Stimulated activated naive B cell treated with anti-CD40 and anti-IgM and Interleukin-4, amounts not matched to agents 10 μg/mL and 1 μg/mL and 100 μg/mL, for 72 hours (primary cell): ENCODE data around the gene RIMBP2.

Experiments used
- ATAC-seq, 2 donors: fragments of 150-1000 bp; cut with Tn5 transposase; replicated peaks; 2 replicates each; pipeline ENCODE4 v1.10.0; 2021; ENCODE audit warnings: moderate library complexity in 1 of 2
- DNase-seq: peaks from one replicate; pipeline ENCODE4 v3.0.0; 2021
- H3K27ac Mint-ChIP-seq: one replicate; pipeline ENCODE4 v1.8.0; 2022; ENCODE audit warnings: mild to moderate bottlenecking, mixed read lengths
- H3K27me3 Mint-ChIP-seq, 2 donors: one replicate each; pipeline ENCODE4 v1.8.0; 2022; ENCODE audit warnings: mixed read lengths in 2 of 2
- H3K36me3 Mint-ChIP-seq, 2 donors: one replicate each; pipeline ENCODE4 v1.8.0; 2022; ENCODE audit warnings: mixed read lengths in 2 of 2, mild to moderate bottlenecking in 1 of 2
- H3K4me1 Mint-ChIP-seq, 2 donors: one replicate each; pipeline ENCODE4 v1.8.0; 2022; ENCODE audit warnings: mixed read lengths in 2 of 2, mild to moderate bottlenecking in 1 of 2
- H3K4me3 Mint-ChIP-seq, 2 donors: one replicate each; pipeline ENCODE4 v1.8.0; 2022; ENCODE audit warnings: mild to moderate bottlenecking in 2 of 2, mixed read lengths in 2 of 2, moderate library complexity in 1 of 2
- H3K9me3 Mint-ChIP-seq, 2 donors: one replicate each; pipeline ENCODE4 v1.8.0; 2022; ENCODE audit warnings: mixed read lengths in 2 of 2, mild to moderate bottlenecking in 1 of 2

Gene RIMBP2

GRCh38 chr12:130460611-130461446 lies 255.3 kb downstream of the RIMBP2 start:
- H3K9me3 Mint-ChIP-seq: peaks cover 0 to 3% of the 10 kb centered on the region in 2 donors
- DNase-seq (no peak), ATAC-seq (no peak)
- no peaks in the 10 kb centered on the region for H3K36me3 Mint-ChIP-seq
- H3K27ac Mint-ChIP-seq: no peak overlapping the region
- H3K4me3 Mint-ChIP-seq: no peak overlapping the region
- H3K4me1 Mint-ChIP-seq: no peaks in the 10 kb centered on the region
- no peaks in the 10 kb centered on the region for H3K27me3 Mint-ChIP-seq

- ATAC-seq: no peak
- no peaks in the 10 kb centered on the region for H3K36me3 Mint-ChIP-seq
- peaks cover 0 to 3% of the 10 kb centered on the region in 2 donors for H3K9me3 Mint-ChIP-seq
- H3K4me1 Mint-ChIP-seq: no peaks in the 10 kb centered on the region
- H3K27me3 Mint-ChIP-seq: no peaks in the 10 kb centered on the region
- no peak overlapping the region for H3K4me3 Mint-ChIP-seq
- no peak overlapping the region for H3K27ac Mint-ChIP-seq
- DNase-seq: no peak
Observed at GRCh38 chr12:130459916-130460315, 256.2 kb downstream of the RIMBP2 start.

- H3K4me3 Mint-ChIP-seq: no peak overlapping the region
- no peaks in the 10 kb centered on the region for H3K27me3 Mint-ChIP-seq
- no peaks in the 10 kb centered on the region for H3K4me1 Mint-ChIP-seq
- no peak for DNase-seq
- no peak for ATAC-seq
- H3K9me3 Mint-ChIP-seq: no peaks in the 10 kb centered on the region
- H3K36me3 Mint-ChIP-seq: no peaks in the 10 kb centered on the region
- H3K27ac Mint-ChIP-seq: no peak overlapping the region
Observed at GRCh38 chr12:130458341-130458740, 257.8 kb downstream of the RIMBP2 start.

DNA sequence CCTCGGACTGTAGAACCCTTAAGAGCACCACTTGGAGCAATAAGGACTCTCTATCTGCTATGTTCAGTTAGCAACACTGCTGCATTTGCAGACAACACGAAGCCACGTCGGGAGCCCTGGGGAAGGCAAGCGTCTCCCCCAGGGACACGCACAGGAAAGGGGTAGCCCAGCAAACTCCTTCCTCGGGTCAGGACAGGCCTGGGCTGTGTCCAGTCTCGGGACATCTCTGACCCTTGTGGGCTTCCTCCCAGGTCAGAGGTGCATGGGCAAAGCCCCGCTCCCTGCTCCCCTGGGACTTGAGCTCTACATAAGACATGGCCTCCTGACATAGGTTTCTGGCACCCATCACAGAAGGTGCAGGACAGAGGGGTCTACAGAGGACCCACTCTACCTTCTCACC lies 258.9 kb downstream of the RIMBP2 start:
- Mint-ChIP-seq H3K4me1 (no peaks in the 10 kb centered on the region), H3K9me3 (no peaks in the 10 kb centered on the region)
- no peak for ATAC-seq

GRCh38 chr12:130456375-130457199 lies 259.5 kb downstream of the RIMBP2 start:
- Mint-ChIP-seq H3K27me3 (no peaks in the 10 kb centered on the region), H3K4me1 (no peaks in the 10 kb centered on the region), H3K36me3 (no peaks in the 10 kb centered on the region), H3K9me3 (no peaks in the 10 kb centered on the region), H3K27ac (no peak overlapping the region), H3K4me3 (no peak overlapping the region)
- ATAC-seq (no peak), DNase-seq (no peak)

More for the DNA sequence above, 258.9 kb downstream of the RIMBP2 start:
- Mint-ChIP-seq H3K27ac (no peak overlapping the region), H3K4me3 (no peak overlapping the region), H3K36me3 (no peaks in the 10 kb centered on the region), H3K27me3 (no peaks in the 10 kb centered on the region)
- no peak for DNase-seq

- no peaks in the 10 kb centered on the region for H3K4me1 Mint-ChIP-seq
- no peak overlapping the region for H3K4me3 Mint-ChIP-seq
- H3K27me3 Mint-ChIP-seq: no peaks in the 10 kb centered on the region
- no peaks in the 10 kb centered on the region for H3K36me3 Mint-ChIP-seq
- H3K9me3 Mint-ChIP-seq: no peaks in the 10 kb centered on the region
- no peak overlapping the region for H3K27ac Mint-ChIP-seq
- DNase-seq (no peak), ATAC-seq (no peak)
Observed at GRCh38 chr12:130455161-130455560, 260.9 kb downstream of the RIMBP2 start.

DNA sequence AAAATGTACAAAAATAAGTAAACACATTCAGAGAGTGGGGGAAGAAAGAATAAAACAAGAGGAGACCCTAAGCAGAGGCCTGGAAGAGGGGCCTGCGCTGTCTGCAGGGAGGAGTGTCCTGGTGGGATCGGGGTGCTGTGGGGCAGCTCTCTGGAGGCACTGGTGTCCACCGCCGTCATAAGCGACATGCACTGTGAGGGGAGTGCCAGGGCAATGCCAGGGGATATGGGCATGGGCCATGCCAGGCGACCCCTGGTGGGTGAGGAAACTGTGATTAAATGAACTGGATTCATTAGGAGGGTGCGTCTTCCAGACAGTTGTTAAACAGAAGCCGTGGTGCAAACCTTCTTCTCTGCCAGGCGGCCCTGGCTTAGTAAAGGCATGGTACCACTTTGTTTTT lies 261.8 kb downstream of the RIMBP2 start:
- Mint-ChIP-seq H3K27ac (no peak overlapping the region), H3K36me3 (no peaks in the 10 kb centered on the region), H3K27me3 (no peaks in the 10 kb centered on the region), H3K4me1 (no peaks in the 10 kb centered on the region), H3K4me3 (no peak overlapping the region), H3K9me3 (no peaks in the 10 kb centered on the region)
- no peak for DNase-seq
- ATAC-seq: no peak

GRCh38 chr12:130452546-130452945 lies 263.6 kb downstream of the RIMBP2 start:
- H3K4me3 Mint-ChIP-seq: no peak overlapping the region
- ATAC-seq (no peak), DNase-seq (no peak)
- no peak overlapping the region for H3K27ac Mint-ChIP-seq
- H3K27me3 Mint-ChIP-seq: no peaks in the 10 kb centered on the region
- H3K4me1 Mint-ChIP-seq: no peaks in the 10 kb centered on the region
- no peaks in the 10 kb centered on the region for H3K36me3 Mint-ChIP-seq
- no peaks in the 10 kb centered on the region for H3K9me3 Mint-ChIP-seq

DNA sequence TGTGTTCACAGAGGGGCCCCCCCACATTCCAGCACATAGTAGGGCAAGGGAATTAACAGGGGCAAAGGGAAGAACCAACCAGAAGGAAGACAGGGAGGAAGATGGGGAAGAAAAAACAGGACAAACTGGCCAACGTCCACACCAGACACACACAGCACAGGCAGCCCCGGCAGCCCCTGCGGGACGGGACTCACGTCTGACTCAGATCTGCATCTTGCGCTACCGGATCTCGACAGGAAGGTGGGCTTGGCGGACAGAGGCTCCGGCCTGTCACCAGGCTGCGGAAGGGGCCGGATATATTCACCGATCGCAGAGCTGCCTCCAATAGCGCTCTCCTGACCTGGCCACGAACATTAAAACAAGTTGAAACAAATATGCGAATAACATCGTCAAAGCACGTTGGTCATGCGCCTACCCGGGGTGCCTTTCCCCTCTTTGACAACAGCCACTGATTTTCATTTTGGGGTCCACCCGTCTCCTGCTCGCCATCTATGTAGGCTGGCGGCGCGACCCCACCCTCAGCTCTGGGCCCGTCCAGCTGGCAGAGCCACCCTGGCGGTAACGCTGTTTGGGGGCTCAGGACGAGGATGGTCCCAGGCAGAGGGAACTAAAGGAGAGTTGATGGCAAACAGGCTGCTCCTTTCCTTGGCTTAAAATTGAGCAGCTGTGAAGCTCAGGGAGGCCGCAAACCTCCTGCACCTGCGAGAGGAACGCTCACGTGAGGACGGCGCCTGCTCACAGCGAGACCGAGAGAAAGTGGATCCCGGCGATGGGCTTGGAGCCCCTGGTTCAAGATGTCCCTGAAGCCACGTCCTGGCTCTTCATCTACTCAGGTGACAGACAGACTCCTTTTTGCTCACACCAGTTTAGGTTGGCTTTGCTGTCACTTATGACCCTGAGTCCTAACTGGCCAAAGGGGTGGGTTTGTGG lies 264.8 kb downstream of the RIMBP2 start:
- H3K36me3 Mint-ChIP-seq: no peaks in the 10 kb centered on the region
- no peak overlapping the region for H3K4me3 Mint-ChIP-seq
- H3K27me3 Mint-ChIP-seq: no peaks in the 10 kb centered on the region
- H3K9me3 Mint-ChIP-seq: peaks cover 0 to 5% of the 10 kb centered on the region in 2 donors
- no peaks in the 10 kb centered on the region for H3K4me1 Mint-ChIP-seq
- ATAC-seq (no peak), DNase-seq (no peak)
- no peak overlapping the region for H3K27ac Mint-ChIP-seq

DNA sequence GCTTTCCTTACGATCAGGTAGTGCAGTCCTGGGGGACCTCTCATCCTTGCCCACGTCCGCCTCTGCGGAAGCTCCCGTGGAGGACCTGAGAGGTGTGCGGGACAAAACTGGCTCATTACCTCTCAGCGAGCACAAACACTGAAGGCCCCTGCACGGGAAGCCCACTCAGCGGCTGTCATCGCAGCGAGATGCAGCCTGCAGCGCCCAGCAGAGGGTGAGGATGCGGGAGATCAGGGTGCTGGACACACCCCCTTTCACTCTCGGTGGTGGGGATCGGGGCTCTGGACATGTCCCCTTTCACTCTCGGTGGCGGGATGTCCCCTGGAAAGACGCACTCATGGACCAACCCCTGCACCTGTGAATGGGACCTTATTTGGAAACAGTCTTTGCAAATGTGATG lies 266.8 kb downstream of the RIMBP2 start:
- H3K4me3 Mint-ChIP-seq: no peak overlapping the region
- H3K4me1 Mint-ChIP-seq: no peaks in the 10 kb centered on the region
- peaks cover 0 to 5% of the 10 kb centered on the region in 2 donors for H3K9me3 Mint-ChIP-seq
- DNase-seq: no peak
- no peaks in the 10 kb centered on the region for H3K27me3 Mint-ChIP-seq
- no peak for ATAC-seq
- H3K36me3 Mint-ChIP-seq: no peaks in the 10 kb centered on the region
- no peak overlapping the region for H3K27ac Mint-ChIP-seq

GRCh38 chr12:130448044-130448821 lies 267.9 kb downstream of the RIMBP2 start:
- H3K4me1 Mint-ChIP-seq: no peaks in the 10 kb centered on the region
- ATAC-seq: no peak

GRCh38 chr12:130447655-130447965 lies 268.5 kb downstream of the RIMBP2 start:
- Mint-ChIP-seq H3K4me1 (no peaks in the 10 kb centered on the region), H3K36me3 (no peaks in the 10 kb centered on the region), H3K4me3 (no peak overlapping the region), H3K27me3 (no peaks in the 10 kb centered on the region), H3K9me3 (peaks cover 1 to 5% of the 10 kb centered on the region in 2 donors), H3K27ac (no peak overlapping the region)
- no peak for DNase-seq
- ATAC-seq: no peak

More at GRCh38 chr12:130448044-130448821, 267.9 kb downstream of the RIMBP2 start:
- Mint-ChIP-seq H3K27ac (no peak overlapping the region), H3K36me3 (no peaks in the 10 kb centered on the region), H3K27me3 (no peaks in the 10 kb centered on the region), H3K9me3 (peaks cover 0 to 5% of the 10 kb centered on the region in 2 donors), H3K4me3 (no peak overlapping the region)
- DNase-seq: no peak

DNA sequence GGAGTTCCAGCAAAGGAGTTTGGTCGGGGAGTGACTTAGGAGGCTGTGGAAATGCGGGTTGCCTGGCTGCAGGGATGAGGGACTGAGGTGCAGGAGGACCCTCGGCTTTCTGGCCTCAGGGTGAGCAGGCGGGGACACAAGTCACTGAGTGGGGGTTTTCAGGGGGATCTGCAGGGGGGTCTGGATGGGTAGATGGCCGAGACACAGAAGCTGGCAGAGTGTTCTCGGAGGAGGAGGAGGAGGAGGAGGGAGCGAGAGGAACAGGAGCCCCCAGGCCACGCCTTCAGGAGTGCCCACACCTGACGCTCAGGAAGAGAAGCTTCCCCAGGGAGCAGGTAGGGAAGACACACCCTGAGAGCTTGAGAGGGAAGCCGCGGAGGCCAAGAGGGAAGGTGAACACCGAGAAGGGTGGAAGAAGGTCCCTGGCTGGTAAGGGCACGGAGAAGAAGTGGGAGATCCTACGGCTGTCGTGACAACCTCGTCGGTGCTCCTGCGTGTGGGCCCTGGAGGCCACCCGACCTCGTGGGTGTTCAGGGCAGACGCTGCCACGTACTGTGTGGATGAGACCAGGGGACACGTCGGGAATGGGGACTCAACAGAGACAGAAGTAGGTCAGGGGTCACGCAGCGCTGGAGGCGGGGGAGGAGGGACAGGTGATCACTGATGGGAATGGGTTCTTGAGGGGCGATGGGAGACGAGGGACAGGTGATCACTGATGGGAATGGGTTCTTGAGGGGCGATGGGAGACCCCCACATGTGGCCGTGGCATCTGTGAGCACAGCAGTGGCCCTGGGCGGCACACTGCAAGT lies 269.0 kb downstream of the RIMBP2 start:
- peaks cover 1 to 5% of the 10 kb centered on the region in 2 donors for H3K9me3 Mint-ChIP-seq
- H3K36me3 Mint-ChIP-seq: no peaks in the 10 kb centered on the region
- no peak overlapping the region for H3K4me3 Mint-ChIP-seq
- DNase-seq: no peak
- no peaks in the 10 kb centered on the region for H3K27me3 Mint-ChIP-seq
- no peak for ATAC-seq
- no peaks in the 10 kb centered on the region for H3K4me1 Mint-ChIP-seq
- no peak overlapping the region for H3K27ac Mint-ChIP-seq
